Measurements from ENCODE around the gene PRDX1.
A peak's percentile ranks its signal among the peaks of the same experiment; 100 is the strongest.

Gene PRDX1

GRCh38 chr1:45521413-45522323 is at the start of gene PRDX1 (continued):
- TF ChIP-seq ZNF623 (tag by site-specific recombination; IDR thresholded peaks at IDR 0.05) (peak; percentile 42; the same call in 1 of the 2 replicates), ZNF449 (tag by site-specific recombination; IDR thresholded peaks at IDR 0.05) (peak; percentile 57; the same call in 1 of the 2 replicates), ZNF324 (tag by site-specific recombination; IDR thresholded peaks at IDR 0.05) (peak; percentile 91), KLF16 (tag by site-specific recombination; IDR thresholded peaks at IDR 0.05) (peak; percentile 100), YY1 (tag by site-specific recombination; IDR thresholded peaks at IDR 0.05) (0 out of 2 replicates have a peak, but pooled peaks have one; percentile 73), ZNF518A (tag by site-specific recombination; conservative IDR thresholded peaks at IDR 0.05; ENCODE audit: low read depth) (no peak), ZNF501 (tag by site-specific recombination; IDR thresholded peaks at IDR 0.05) (peak; percentile 94), GLI4 (tag by site-specific recombination; IDR thresholded peaks at IDR 0.05) (peak; percentile 93; the same call in 1 of the 2 replicates), ZNF146 (tag by site-specific recombination; IDR thresholded peaks at IDR 0.05) (peak; percentile 40), ZNF341 (tag by site-specific recombination; IDR thresholded peaks at IDR 0.05; ENCODE audit: low read depth) (peak; percentile 75), ZNF549 (tag by site-specific recombination; IDR thresholded peaks at IDR 0.05) (no peak), ZNF521 (tag by site-specific recombination; IDR thresholded peaks at IDR 0.05) (no peak), ZBTB21 (tag by site-specific recombination; IDR thresholded peaks at IDR 0.05) (peak; percentile 70; the same call in 1 of the 2 replicates), ZNF335 (tag by site-specific recombination; conservative IDR thresholded peaks at IDR 0.05) (peak; percentile 86), ZNF2 (tag by site-specific recombination; IDR thresholded peaks at IDR 0.05) (peak; percentile 98), ZBTB48 (tag by site-specific recombination; IDR thresholded peaks at IDR 0.05) (peak; percentile 77), MYNN (tag by site-specific recombination; IDR thresholded peaks at IDR 0.05; ENCODE audit: borderline replicate concordance) (no peak), ZNF639 (tag by site-specific recombination; IDR thresholded peaks at IDR 0.05) (peak; percentile 76), SALL2 (tag by site-specific recombination; IDR thresholded peaks at IDR 0.05; ENCODE audit: borderline replicate concordance) (peak; percentile 27; the same call in 1 of the 2 replicates), ZNF354C (tag by site-specific recombination; IDR thresholded peaks at IDR 0.05; ENCODE audit: borderline replicate concordance, low read depth) (no peak)
- TF ChIP-seq, protein P1, sequence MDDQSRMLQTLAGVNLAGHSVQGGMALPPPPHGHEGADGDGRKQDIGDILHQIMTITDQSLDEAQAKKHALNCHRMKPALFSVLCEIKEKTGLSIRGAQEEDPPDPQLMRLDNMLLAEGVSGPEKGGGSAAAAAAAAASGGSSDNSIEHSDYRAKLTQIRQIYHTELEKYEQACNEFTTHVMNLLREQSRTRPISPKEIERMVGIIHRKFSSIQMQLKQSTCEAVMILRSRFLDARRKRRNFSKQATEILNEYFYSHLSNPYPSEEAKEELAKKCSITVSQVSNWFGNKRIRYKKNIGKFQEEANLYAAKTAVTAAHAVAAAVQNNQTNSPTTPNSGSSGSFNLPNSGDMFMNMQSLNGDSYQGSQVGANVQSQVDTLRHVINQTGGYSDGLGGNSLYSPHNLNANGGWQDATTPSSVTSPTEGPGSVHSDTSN (CRISPR knock-in tag; IDR thresholded peaks at IDR 0.05), result 0 out of 2 replicates have a peak, but pooled peaks have one; percentile 15
- TF ChIP-seq, protein P2, sequence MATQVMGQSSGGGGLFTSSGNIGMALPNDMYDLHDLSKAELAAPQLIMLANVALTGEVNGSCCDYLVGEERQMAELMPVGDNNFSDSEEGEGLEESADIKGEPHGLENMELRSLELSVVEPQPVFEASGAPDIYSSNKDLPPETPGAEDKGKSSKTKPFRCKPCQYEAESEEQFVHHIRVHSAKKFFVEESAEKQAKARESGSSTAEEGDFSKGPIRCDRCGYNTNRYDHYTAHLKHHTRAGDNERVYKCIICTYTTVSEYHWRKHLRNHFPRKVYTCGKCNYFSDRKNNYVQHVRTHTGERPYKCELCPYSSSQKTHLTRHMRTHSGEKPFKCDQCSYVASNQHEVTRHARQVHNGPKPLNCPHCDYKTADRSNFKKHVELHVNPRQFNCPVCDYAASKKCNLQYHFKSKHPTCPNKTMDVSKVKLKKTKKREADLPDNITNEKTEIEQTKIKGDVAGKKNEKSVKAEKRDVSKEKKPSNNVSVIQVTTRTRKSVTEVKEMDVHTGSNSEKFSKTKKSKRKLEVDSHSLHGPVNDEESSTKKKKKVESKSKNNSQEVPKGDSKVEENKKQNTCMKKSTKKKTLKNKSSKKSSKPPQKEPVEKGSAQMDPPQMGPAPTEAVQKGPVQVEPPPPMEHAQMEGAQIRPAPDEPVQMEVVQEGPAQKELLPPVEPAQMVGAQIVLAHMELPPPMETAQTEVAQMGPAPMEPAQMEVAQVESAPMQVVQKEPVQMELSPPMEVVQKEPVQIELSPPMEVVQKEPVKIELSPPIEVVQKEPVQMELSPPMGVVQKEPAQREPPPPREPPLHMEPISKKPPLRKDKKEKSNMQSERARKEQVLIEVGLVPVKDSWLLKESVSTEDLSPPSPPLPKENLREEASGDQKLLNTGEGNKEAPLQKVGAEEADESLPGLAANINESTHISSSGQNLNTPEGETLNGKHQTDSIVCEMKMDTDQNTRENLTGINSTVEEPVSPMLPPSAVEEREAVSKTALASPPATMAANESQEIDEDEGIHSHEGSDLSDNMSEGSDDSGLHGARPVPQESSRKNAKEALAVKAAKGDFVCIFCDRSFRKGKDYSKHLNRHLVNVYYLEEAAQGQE (tag by site-specific recombination; IDR thresholded peaks at IDR 0.05), result peak; percentile 50; the same call in 1 of the 2 replicates
- TF ChIP-seq, protein P3, sequence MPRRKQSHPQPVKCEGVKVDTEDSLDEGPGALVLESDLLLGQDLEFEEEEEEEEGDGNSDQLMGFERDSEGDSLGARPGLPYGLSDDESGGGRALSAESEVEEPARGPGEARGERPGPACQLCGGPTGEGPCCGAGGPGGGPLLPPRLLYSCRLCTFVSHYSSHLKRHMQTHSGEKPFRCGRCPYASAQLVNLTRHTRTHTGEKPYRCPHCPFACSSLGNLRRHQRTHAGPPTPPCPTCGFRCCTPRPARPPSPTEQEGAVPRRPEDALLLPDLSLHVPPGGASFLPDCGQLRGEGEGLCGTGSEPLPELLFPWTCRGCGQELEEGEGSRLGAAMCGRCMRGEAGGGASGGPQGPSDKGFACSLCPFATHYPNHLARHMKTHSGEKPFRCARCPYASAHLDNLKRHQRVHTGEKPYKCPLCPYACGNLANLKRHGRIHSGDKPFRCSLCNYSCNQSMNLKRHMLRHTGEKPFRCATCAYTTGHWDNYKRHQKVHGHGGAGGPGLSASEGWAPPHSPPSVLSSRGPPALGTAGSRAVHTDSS (tag by site-specific recombination; IDR thresholded peaks at IDR 0.05), result 0 out of 2 replicates have a peak, but pooled peaks have one; percentile 29

Measured in HEK293 (cell line).